SHP77 (cell line): ENCODE results near the gene BRAF.
A peak's percentile ranks its signal among the peaks of the same experiment; 100 is the strongest.
"Not testable (repeated sequence)": the region's sequence is repeated elsewhere in the genome, so short reads cannot be mapped to it uniquely, and the experiment has no call there.

Experiments
- DNase-seq, 2 experiments: peaks; one replicate each; lab custom pipeline; 2025; lab: John Stamatoyannopoulos, UW

BRAF gene

GRCh38 chr7:140924821-140925421 lies at the start of gene BRAF:
BRAF (minus strand) TSS chr7:140924929; CDS start chr7:140924703, 226 bp downstream.
- peak; percentile 76 to 78 for DNase-seq

GRCh38 chr7:140972876-140973829 lies 48.4 kb upstream of the BRAF start:
- no peak for DNase-seq

DNA sequence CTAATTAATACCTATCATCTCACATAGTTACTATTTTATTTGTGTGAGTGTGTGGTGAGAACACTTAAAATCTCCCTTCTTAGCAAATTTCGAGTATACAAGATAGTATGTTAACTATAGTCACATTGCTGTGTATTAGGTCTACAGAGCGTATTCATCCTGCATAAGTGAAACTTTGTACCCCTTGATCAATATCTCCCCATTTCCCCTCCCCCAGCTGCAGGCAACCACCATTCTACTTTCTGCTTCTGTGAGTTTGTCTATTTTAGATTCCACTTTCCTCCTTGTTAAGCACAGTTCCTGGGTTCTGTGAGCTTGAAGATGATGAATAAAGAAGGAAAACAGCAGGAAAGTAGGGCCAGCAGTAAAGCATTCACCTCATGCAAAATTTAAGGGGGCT lies 47.6 kb upstream of the BRAF start:
- no peak for DNase-seq

DNA sequence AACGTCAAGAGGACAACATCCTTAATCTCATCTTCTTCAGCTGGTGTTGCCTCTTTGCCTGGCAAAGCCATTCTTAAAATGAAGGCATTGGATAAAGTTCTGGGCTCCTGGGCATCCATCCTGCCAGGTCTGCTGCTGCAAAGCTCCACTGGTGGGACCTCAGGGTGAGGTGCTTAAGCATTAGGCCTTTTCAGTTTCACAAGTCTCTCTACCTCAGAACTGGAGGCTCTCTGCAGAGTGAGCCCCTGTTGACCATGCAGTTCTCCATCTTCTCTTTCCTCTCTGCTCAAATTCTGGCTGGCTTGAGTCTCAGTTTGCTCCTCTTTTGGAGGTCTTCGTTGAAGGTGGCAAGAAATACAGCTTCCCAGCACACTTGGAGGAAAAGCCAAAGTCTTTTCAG lies 42.7 kb upstream of the BRAF start:
- DNase-seq, result no peak

- DNase-seq, result no peak
Observed at GRCh38 chr7:140966561-140967233, 42.0 kb upstream of the BRAF start.

- DNase-seq, result no peak
Observed at GRCh38 chr7:140961117-140961516, 36.4 kb upstream of the BRAF start.

GRCh38 chr7:140956997-140957396 lies 32.3 kb upstream of the BRAF start:
- DNase-seq, result not testable (repeated sequence)

DNA sequence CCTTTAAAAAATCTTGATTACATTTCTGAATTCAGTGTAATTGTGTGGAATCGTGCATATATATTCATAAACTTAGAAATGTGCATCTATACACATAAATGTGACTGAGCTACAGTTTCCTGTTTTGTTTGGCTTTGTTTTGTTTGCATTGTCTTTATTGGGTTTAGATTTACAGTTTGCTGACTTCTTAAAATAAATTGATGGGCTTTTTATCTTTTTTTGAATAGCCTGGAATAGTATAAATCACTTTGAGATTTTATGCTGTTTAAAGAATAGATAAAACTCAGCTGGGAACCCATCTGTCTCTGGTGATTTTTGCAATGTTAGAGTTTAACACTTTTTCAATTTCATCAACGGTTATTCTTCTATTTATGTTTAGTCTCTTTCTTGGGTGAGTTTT lies 21.2 kb upstream of the BRAF start:
- no peak for DNase-seq

DNA sequence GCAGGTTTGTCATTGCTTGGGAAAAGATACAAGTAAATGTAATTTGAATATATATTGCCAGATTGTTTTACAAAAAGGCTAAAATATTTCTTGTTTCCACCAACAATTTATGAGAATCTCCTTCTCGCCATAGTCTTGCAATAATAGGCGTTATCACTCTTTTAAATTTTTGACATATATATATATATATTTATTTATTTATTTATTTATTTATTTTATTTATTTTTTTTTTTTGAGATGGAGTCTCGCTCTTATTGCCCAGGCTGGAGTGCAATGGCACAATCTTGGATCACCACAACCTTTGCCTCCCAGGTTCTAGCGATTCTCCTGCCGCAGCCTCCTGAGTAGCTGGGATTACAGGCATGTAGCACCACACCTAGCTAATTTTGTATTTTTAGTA lies 17.5 kb upstream of the BRAF start:
- not testable (repeated sequence) for DNase-seq

DNA sequence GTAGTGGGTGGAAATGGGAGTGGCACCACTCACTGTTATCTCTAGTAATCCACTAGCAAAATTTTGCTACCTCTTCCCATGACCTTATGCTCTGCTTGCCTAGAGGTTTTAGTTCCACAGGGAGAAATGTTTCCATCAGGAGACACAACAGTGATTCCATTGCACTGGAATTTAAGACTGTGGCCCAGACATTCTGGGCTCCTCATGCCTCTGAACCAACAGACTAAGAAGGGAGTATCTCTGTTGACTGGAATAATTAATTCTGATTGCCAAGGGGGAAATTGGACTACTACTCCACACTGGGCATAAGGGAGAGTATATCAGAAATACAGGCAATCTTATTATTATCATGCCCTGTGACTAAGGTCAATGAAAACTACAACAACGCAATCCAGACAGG lies 16.2 kb upstream of the BRAF start:
- DNase-seq, result no peak

DNA sequence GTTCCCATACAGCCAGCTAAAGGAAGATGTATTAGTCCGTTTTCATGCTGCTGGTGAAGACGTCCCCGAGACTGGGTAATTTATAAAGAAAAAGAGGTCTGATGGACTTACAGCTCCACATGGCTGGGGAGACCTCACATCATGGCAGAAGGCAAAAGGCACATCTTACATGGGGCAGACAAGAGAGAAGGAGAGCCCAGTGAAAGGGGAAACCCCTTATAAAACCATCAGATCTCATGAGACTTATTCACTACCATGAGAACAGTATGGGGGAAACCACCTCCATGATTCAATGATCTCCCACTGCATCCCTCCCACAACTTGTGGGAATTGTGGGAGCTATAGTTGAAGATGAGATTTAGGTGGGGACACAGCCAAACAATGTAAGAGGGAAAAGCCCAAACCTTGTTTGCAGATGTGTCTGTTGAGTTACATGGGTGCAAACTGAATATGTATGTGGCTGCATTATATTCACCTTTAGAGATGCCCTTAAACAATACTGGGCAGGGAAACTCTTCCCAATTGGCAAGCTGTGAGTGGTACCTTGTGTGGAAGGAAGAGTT lies 13.1 kb upstream of the BRAF start:
- DNase-seq, result no peak

- no peak for DNase-seq
Observed at GRCh38 chr7:140928491-140929309, 4.0 kb upstream of the BRAF start.

DNA sequence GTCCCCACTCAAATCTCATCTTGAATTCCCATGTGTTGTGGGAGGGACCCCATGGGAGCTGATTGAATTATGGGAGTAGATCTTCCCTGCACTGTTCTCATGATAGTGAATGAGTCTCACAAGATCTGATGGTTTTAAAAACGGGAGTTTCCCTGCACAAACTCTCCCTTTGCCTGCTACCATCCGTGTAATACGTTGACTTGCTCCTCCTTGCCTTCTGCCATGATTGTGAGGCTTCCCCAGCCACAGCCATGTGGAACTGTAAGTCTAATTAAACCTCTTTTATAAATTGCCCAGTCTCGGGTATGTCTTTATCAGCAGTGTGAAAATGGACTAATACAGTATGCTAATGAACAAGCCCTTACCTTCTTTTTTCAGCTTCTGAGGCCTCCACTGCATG lies 3.2 kb upstream of the BRAF start:
- not testable (repeated sequence) for DNase-seq

- no peak for DNase-seq
Observed at GRCh38 chr7:140927351-140927750, 2.6 kb upstream of the BRAF start.

GRCh38 chr7:140926021-140926817 lies 1.5 kb upstream of the BRAF start:
- no peak for DNase-seq

- peak; percentile 47 to 76 for DNase-seq
Observed at GRCh38 chr7:140924019-140924820, 509 bp downstream of the BRAF start.

DNA sequence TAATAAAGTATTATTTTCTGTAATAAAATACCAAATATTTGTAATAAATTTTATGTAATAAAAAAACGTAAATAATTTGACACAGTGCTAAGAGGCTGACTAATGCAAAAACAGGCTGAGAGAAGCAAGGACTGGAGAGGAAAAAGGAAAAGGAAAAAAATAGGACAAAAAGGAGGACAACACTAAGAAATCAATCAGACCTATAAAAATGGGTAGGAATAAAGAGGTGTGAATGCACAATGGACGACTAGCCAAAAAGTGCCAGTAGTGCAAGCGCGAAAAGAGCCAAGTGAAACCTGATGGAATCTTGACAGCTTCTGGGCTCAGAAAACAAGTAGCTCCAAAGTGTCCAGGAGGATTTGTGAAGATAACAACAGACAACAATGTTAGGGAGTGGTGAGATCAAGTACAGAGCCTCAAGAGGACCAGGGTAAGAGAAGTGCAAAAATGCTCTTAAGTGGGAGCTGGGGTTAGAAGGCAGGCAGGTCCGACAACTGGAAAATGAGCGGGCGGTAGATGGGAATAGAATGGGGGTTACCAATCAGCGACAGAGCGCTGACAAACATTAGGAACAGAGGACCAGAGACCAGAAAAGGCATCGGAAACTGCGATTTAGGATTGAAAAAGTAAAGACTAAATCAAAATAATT lies 1.2 kb downstream of the BRAF start:
- no peak for DNase-seq

- DNase-seq, result no peak
Observed at GRCh38 chr7:140922741-140923345, 1.9 kb downstream of the BRAF start.

GRCh38 chr7:140920745-140921144 lies 4.0 kb downstream of the BRAF start:
- DNase-seq, result no peak
